ENCODE results near the gene ALPG.

DNA sequence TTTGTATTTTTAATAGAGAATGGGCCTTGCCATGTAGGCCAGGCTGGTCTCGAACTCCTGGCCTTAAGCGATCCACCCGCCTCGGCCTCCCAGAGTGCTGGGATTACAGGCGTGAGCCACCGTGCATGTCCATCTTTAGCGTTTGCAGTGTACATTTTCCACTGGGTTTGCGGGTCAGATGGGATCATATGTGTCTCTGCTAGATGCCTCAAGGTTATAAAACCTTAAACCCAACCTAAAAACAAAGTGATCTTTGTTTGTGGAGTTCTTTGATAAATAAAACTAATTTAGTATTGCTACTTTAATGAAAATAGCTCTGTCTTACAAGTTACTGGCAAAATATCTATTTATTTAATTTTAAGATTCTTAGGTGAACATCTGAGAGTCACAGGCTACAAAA, 13.1 kb upstream of the ALPG start:
- TF ChIP-seq RFX3 (CRISPR knock-in tag; IDR thresholded peaks at IDR 0.05) (no peak), GABPA (IDR thresholded peaks at IDR 0.05; ENCODE audit: low read depth, low read length) (no peak), GABPA (CRISPR knock-in tag; IDR thresholded peaks at IDR 0.05; ENCODE audit: low read depth) (no peak), POLR2AphosphoS5 (IDR thresholded peaks at IDR 0.05; ENCODE audit: low read depth, low read length) (no peak), ZSCAN20 (CRISPR knock-in tag; IDR thresholded peaks at IDR 0.05; ENCODE audit: borderline replicate concordance) (no peak), DPF2 (CRISPR knock-in tag; IDR thresholded peaks at IDR 0.05; ENCODE audit: borderline replicate concordance, low read depth) (no peak), TAF1 (CRISPR knock-in tag; IDR thresholded peaks at IDR 0.05) (no peak), ZNF780A (CRISPR knock-in tag; IDR thresholded peaks at IDR 0.05) (no peak), CHD2 (IDR thresholded peaks at IDR 0.05; ENCODE audit: low read depth, low read length) (no peak), EZH2 (conservative IDR thresholded peaks at IDR 0.05; ENCODE audit: low read depth, low read length) (no peak)
- TF ChIP-seq, protein P1, sequence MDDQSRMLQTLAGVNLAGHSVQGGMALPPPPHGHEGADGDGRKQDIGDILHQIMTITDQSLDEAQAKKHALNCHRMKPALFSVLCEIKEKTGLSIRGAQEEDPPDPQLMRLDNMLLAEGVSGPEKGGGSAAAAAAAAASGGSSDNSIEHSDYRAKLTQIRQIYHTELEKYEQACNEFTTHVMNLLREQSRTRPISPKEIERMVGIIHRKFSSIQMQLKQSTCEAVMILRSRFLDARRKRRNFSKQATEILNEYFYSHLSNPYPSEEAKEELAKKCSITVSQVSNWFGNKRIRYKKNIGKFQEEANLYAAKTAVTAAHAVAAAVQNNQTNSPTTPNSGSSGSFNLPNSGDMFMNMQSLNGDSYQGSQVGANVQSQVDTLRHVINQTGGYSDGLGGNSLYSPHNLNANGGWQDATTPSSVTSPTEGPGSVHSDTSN (CRISPR knock-in tag; IDR thresholded peaks at IDR 0.05; ENCODE audit: borderline replicate concordance): no peak
- TF ChIP-seq, protein P2, sequence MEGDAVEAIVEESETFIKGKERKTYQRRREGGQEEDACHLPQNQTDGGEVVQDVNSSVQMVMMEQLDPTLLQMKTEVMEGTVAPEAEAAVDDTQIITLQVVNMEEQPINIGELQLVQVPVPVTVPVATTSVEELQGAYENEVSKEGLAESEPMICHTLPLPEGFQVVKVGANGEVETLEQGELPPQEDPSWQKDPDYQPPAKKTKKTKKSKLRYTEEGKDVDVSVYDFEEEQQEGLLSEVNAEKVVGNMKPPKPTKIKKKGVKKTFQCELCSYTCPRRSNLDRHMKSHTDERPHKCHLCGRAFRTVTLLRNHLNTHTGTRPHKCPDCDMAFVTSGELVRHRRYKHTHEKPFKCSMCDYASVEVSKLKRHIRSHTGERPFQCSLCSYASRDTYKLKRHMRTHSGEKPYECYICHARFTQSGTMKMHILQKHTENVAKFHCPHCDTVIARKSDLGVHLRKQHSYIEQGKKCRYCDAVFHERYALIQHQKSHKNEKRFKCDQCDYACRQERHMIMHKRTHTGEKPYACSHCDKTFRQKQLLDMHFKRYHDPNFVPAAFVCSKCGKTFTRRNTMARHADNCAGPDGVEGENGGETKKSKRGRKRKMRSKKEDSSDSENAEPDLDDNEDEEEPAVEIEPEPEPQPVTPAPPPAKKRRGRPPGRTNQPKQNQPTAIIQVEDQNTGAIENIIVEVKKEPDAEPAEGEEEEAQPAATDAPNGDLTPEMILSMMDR (CRISPR knock-in tag; IDR thresholded peaks at IDR 0.05): no peak

Measured in HepG2 (cell line).